ENCODE measurements around the gene ZYG11A. TPM values are rescaled to one million over a fixed set of nuclear protein-coding genes. Genes with fewer than 3 reads are reported as not detected.
A peak's percentile ranks its signal among the peaks of the same experiment; 100 is the strongest.
"Not testable (repeated sequence)": the region's sequence is repeated elsewhere in the genome, so short reads cannot be mapped to it uniquely, and the experiment has no call there.

ZYG11A gene
- polyA plus RNA-seq (ENCODE audit: insufficient read length in 4 of 4) = under 1 TPM; 0.16 to 0.21 (median 0.17) TPM

- peak in 2 of 4 donors; percentile 32 to 38 for DNase-seq (ENCODE audit: low read depth in 4 of 4, low spot score in 2 of 4)
Measured at GRCh38 chr1:52842643-52843310, at the start of gene ZYG11A. Gene ZYG11A (plus strand): TSS chr1:52842760. CDS start chr1:52842884, 124 bp downstream.

GRCh38 chr1:52793717-52794116 lies 48.8 kb upstream of the ZYG11A start:
- not testable (repeated sequence) for DNase-seq (ENCODE audit: low read depth in 4 of 4, low spot score in 2 of 4)

- DNase-seq (ENCODE audit: low read depth in 4 of 4, low spot score in 2 of 4) = no peak
Measured at GRCh38 chr1:52795464-52795863, 47.1 kb upstream of the ZYG11A start.

- no peak for DNase-seq (ENCODE audit: low read depth in 4 of 4, low spot score in 2 of 4)
Measured at GRCh38 chr1:52798331-52798730, 44.2 kb upstream of the ZYG11A start.

- DNase-seq (ENCODE audit: low read depth in 4 of 4, low spot score in 2 of 4) = no peak
Measured at GRCh38 chr1:52801011-52801410, 41.5 kb upstream of the ZYG11A start.

- not testable (repeated sequence) for DNase-seq (ENCODE audit: low read depth in 4 of 4, low spot score in 2 of 4)
Measured at GRCh38 chr1:52804083-52804482, 38.5 kb upstream of the ZYG11A start.

GRCh38 chr1:52814465-52814864 lies 28.1 kb upstream of the ZYG11A start:
- DNase-seq (ENCODE audit: low read depth in 4 of 4, low spot score in 2 of 4) = no peak

GRCh38 chr1:52820830-52821229 lies 21.7 kb upstream of the ZYG11A start:
- DNase-seq (ENCODE audit: low read depth in 4 of 4, low spot score in 2 of 4) = not testable (repeated sequence)

GRCh38 chr1:52825868-52826267 lies 16.7 kb upstream of the ZYG11A start:
- no peak for DNase-seq (ENCODE audit: low read depth in 4 of 4, low spot score in 2 of 4)

- DNase-seq (ENCODE audit: low read depth in 4 of 4, low spot score in 2 of 4) = no peak
Measured at GRCh38 chr1:52834798-52835197, 7.8 kb upstream of the ZYG11A start.

GRCh38 chr1:52836035-52836434 lies 6.5 kb upstream of the ZYG11A start:
- no peak for DNase-seq (ENCODE audit: low read depth in 4 of 4, low spot score in 2 of 4)

- not testable (repeated sequence) for DNase-seq (ENCODE audit: low read depth in 4 of 4, low spot score in 2 of 4)
Measured at GRCh38 chr1:52839175-52839574, 3.4 kb upstream of the ZYG11A start.

GRCh38 chr1:52845119-52845518 lies 2.6 kb downstream of the ZYG11A start:
- not testable (repeated sequence) for DNase-seq (ENCODE audit: low read depth in 4 of 4, low spot score in 2 of 4)

- no peak for DNase-seq (ENCODE audit: low read depth in 4 of 4, low spot score in 2 of 4)
Measured at GRCh38 chr1:52848423-52848822, 5.9 kb downstream of the ZYG11A start.

GRCh38 chr1:52850951-52851350 lies 8.4 kb downstream of the ZYG11A start:
- no peak for DNase-seq (ENCODE audit: low read depth in 4 of 4, low spot score in 2 of 4)

- no peak for DNase-seq (ENCODE audit: low read depth in 4 of 4, low spot score in 2 of 4)
Measured at GRCh38 chr1:52852854-52853253, 10.3 kb downstream of the ZYG11A start.

GRCh38 chr1:52855584-52855983 lies 13.0 kb downstream of the ZYG11A start:
- no peak for DNase-seq (ENCODE audit: low read depth in 4 of 4, low spot score in 2 of 4)

GRCh38 chr1:52856026-52856425 lies 13.5 kb downstream of the ZYG11A start:
- no peak for DNase-seq (ENCODE audit: low read depth in 4 of 4, low spot score in 2 of 4)

- DNase-seq (ENCODE audit: low read depth in 4 of 4, low spot score in 2 of 4) = no peak
Measured at GRCh38 chr1:52857443-52857842, 14.9 kb downstream of the ZYG11A start.

- DNase-seq (ENCODE audit: low read depth in 4 of 4, low spot score in 2 of 4) = no peak
Measured at GRCh38 chr1:52862666-52863458, 20.3 kb downstream of the ZYG11A start.

- DNase-seq (ENCODE audit: low read depth in 4 of 4, low spot score in 2 of 4) = no peak
Measured at GRCh38 chr1:52867087-52867863, 24.7 kb downstream of the ZYG11A start.
